ENCODE results near the gene ZMIZ2. TPM values are rescaled to one million over a fixed set of nuclear protein-coding genes. Genes with fewer than 3 reads are reported as not detected.

Gene ZMIZ2
- total RNA-seq, 1 donor from 2014 or later = 54.3 TPM

DNA sequence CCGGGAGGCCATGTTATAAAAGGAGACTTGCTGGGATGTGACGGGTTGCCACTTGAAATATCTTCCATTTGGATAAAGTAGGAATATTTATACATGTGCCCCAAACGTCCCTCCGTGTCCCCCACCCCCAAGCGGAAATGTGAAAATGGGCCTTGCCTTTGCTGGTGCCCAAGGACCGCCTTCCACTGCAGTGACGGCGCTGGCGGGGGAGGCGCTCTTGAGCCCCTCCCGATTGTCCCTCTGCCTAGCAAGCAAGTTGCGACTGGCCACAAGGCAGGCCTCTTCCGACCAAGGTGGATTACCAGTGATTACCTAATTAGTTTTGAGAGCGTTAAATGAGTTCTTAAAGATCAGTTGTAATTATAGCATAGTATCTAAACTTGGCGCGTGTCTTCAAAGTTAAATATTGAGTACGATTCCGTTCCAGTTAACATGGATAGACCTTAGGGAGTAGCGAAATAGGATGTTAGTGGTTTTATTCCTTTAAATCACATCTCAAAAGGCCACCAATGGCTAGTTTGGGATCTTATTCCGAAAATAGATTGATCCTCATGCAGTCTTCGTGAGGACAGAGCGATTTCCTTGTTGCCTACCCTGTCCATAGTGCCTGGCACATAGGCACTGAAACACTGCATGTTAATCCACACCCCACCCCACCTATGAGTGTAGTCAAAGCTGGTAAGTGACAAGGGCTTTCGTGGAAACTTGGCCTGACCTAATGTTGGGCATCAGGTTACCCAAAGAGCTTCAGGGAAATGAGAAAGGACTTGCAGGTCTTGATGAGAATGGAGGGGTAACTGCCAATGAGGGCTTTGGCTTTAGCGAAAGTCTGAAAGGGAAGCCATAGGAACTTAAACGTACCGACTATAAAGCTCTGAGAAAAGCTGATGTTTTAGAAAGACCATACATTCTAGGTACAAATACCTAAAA is 48.9 kb downstream of the ZMIZ2 start:
- TF ChIP-seq POLR2A (IDR thresholded peaks at IDR 0.05) (peak in 1 of 2 donors; percentile 35), POLR2AphosphoS5 (IDR thresholded peaks at IDR 0.05; ENCODE audit: insufficient read depth in 1 of 2, low read depth in 1 of 2) (peak; percentile 84 to 87)
- TF ChIP-seq, protein P1, sequence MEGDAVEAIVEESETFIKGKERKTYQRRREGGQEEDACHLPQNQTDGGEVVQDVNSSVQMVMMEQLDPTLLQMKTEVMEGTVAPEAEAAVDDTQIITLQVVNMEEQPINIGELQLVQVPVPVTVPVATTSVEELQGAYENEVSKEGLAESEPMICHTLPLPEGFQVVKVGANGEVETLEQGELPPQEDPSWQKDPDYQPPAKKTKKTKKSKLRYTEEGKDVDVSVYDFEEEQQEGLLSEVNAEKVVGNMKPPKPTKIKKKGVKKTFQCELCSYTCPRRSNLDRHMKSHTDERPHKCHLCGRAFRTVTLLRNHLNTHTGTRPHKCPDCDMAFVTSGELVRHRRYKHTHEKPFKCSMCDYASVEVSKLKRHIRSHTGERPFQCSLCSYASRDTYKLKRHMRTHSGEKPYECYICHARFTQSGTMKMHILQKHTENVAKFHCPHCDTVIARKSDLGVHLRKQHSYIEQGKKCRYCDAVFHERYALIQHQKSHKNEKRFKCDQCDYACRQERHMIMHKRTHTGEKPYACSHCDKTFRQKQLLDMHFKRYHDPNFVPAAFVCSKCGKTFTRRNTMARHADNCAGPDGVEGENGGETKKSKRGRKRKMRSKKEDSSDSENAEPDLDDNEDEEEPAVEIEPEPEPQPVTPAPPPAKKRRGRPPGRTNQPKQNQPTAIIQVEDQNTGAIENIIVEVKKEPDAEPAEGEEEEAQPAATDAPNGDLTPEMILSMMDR (IDR thresholded peaks at IDR 0.05) = peak in 2 of 3 experiments; percentile 12 to 15
- DNase-seq (ENCODE audit: extremely low spot score in 2 of 2) = peak in 1 of 2 donors; percentile 97
- Histone ChIP-seq H3K9me3 (no peaks in the 10 kb centered on the region), H3K4me1 (peaks cover 33% of the 10 kb centered on the region), H3K4me3 (peak overlapping the region; percentile 77 to 85), H3K27ac (peak overlapping the region; percentile 98), H3K27me3 (no peaks in the 10 kb centered on the region), H3K36me3 (peaks cover 0 to 35% of the 10 kb centered on the region in 2 donors)
- intact Hi-C loops (cut with DNase I) = loop anchor here (2.0 kb wide), 1 partner anchor 191 kb away; the partner anchor contains the start of gene OGDH

DNA sequence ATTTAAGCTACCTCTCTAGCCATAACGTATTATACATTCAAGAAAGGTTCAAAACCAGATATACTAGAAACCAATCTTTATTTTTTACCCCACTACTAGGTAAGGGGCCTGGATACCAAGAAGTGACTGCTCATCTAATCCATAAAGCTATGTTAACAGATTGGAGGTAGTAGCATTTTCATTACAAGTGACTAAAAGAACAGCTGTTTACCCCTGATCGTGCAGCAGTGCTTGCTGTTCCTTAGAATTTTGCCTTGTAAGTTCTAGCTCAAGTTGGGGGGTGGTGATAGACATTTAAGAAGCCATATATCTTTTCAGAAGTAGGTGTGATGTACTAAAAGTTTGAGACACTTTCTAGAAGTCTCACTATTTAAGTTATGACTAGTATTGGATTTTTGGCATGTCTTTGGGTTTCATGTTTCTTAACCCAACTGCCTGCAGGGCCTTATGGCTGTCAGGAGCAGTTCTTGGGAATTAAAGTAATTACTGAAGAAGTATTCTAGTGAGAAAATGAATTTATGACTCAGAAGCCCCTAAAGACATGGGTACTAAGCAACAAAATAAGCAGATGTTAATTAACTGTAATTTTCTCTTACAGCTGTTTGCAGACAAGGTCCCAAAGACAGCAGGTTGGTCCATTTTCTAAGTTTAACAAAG is 50.1 kb downstream of the ZMIZ2 start:
- intact Hi-C loops (cut with DNase I) = no loop called here
- no peaks in the 10 kb centered on the region for H3K9me3 ChIP-seq
- H3K27ac ChIP-seq = peak overlapping the region; percentile 98
- peak overlapping the region; percentile 77 to 85 for H3K4me3 ChIP-seq
- H3K36me3 ChIP-seq = peaks cover 0 to 46% of the 10 kb centered on the region in 2 donors
- TF ChIP-seq POLR2A (IDR thresholded peaks at IDR 0.05) = no peak
- TF ChIP-seq, protein P1 (IDR thresholded peaks at IDR 0.05) = no peak
- H3K4me1 ChIP-seq = peaks cover 33% of the 10 kb centered on the region
- no peak for DNase-seq (ENCODE audit: extremely low spot score in 2 of 2)
- no peaks in the 10 kb centered on the region for H3K27me3 ChIP-seq

DNA sequence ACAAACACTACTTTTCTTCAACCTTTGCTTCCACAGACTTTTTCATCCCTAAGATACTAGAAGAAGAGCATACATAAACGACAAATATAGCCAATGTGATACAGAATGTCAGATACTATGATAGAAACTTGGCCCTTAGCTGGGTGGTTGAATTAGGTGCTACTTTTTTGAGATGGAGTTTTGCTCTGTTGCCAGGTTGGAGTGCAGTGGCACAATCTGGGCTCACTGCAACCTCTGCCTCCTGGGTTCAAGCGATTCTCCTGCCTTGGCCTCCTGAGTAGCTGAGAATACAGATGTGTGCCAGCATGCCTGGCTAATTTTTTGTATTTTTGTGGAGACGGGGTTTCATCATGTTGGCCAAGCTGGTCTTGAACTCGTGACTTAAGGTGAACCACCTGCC is 51.3 kb downstream of the ZMIZ2 start:
- intact Hi-C loops (cut with DNase I) = no loop called here
- Histone ChIP-seq H3K4me1 (peaks cover 33% of the 10 kb centered on the region), H3K27me3 (no peaks in the 10 kb centered on the region), H3K36me3 (peaks cover 0 to 58% of the 10 kb centered on the region in 2 donors), H3K9me3 (no peaks in the 10 kb centered on the region), H3K4me3 (no peak overlapping the region), H3K27ac (no peak overlapping the region)
- TF ChIP-seq, protein P1 (IDR thresholded peaks at IDR 0.05) = no peak
- TF ChIP-seq POLR2A (IDR thresholded peaks at IDR 0.05) (no peak), POLR2AphosphoS5 (IDR thresholded peaks at IDR 0.05; ENCODE audit: insufficient read depth in 1 of 2, low read depth in 1 of 2) (no peak)
- DNase-seq (ENCODE audit: extremely low spot score in 2 of 2) = no peak

DNA sequence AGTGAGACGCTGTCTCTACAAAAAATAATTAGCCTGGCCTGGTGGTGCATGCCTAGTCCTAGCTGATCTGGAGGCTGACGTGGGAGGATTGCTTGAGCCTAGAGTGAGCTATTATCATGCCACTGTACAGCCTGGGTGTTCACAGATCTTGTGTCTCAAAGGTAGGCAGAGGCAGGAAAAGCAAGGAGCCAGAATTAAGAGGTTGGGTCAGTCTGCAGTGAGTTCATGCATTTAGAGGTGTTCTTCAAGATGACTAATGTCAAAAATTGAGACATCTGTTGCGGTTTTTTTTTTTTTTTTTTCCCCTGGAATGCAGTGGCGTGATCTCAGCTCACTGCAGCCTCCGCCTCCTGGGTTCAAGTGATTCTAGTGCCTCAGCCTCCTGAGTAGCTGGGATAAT is 53.2 kb downstream of the ZMIZ2 start:
- Histone ChIP-seq H3K27me3 (no peaks in the 10 kb centered on the region), H3K36me3 (peaks cover 0 to 63% of the 10 kb centered on the region in 2 donors), H3K27ac (no peak overlapping the region), H3K9me3 (no peaks in the 10 kb centered on the region), H3K4me1 (peaks cover 28% of the 10 kb centered on the region), H3K4me3 (no peak overlapping the region)
- DNase-seq (ENCODE audit: extremely low spot score in 2 of 2) = no peak
- TF ChIP-seq, protein P1 (IDR thresholded peaks at IDR 0.05) = no peak
- no peak for TF ChIP-seq POLR2A (IDR thresholded peaks at IDR 0.05)
- TF ChIP-seq POLR2AphosphoS5 (IDR thresholded peaks at IDR 0.05; ENCODE audit: insufficient read depth in 1 of 2, low read depth in 1 of 2) = no peak
- intact Hi-C loops (cut with DNase I) = no loop called here

Data from vagina (tissue), 2 donors.